ENCODE results near the gene FOXD1.
A peak's percentile ranks its signal among the peaks of the same experiment; 100 is the strongest.

The FOXD1 gene

DNA sequence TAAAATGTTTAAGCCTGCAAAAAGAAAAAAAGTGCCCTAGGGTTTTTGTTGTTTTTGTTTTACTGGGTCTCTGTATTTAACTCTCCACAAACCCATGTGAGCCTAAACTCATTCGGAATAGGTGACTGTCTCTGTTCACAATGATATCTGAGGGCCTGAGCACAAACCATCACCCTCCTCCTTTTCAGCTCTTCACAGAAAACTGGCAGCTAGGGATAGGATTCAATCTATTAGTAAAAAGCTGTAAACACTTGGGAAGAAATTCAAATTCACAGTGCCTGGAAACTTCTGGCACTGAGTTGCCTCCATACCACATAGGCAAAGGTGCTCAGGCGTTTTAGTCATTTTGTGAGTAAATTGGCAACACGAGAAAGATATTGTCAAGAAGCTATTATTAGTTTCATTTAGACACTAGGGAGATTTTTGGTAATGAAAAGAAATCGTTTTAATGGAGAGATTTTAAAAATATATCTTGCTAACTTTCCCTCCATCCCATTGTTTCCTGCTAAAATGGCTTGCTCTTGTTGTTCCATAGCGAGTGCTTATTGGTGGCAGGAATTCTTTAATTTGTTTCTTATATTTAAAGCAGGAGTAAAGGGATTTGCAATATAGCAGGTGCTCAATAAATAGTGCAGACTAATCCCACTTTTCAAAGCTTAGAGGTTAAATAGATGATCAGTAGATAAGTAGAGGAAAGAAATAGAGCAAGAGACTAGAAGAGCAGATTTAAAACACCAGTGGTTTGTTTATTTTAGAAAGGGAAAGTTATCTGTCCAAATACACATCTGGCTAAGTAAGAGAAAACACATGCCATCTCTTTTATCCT lies 9.7 kb downstream of the FOXD1 start:
- no peak for DNase-seq

DNA sequence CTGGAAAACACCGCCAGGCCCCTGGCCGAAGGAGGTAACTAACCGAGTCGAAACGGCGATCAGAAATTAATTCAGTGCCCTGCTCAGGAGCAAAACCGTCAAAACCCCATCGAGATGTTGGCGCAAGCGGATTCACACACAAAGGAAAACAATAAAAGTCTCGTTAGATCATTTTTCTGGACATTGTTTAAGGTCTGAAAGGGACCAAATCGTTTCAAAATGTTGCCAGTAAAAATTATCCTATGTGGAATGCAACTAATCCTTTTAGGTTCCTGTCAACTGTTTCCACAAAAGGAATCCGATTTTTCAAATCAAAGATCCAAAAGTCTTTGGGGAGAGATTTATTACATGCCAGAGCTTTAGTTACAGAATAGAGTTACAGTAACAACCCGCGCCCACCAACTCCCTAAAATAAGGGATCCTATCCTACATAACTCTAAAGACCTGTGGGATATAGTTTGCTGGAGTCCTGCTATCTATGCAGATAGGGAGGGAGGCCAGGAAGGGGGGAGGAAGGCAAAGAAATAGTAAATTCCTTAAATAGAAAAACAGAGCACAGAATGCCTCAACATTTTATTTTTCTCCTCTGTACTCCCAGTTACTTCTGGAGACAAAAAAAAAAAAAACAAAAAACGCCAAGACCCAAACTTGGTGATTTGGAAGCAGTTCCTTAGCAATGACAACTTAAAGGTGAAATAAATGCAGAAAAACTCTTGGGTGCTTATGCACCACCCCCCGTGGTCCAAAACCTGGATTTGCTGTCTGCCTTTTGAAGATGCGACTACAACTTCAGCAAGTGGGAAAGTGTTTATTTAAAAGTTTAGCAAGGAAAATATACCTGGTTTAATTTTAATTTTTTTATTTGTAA lies 10.6 kb downstream of the FOXD1 start:
- no peak for DNase-seq

DNA sequence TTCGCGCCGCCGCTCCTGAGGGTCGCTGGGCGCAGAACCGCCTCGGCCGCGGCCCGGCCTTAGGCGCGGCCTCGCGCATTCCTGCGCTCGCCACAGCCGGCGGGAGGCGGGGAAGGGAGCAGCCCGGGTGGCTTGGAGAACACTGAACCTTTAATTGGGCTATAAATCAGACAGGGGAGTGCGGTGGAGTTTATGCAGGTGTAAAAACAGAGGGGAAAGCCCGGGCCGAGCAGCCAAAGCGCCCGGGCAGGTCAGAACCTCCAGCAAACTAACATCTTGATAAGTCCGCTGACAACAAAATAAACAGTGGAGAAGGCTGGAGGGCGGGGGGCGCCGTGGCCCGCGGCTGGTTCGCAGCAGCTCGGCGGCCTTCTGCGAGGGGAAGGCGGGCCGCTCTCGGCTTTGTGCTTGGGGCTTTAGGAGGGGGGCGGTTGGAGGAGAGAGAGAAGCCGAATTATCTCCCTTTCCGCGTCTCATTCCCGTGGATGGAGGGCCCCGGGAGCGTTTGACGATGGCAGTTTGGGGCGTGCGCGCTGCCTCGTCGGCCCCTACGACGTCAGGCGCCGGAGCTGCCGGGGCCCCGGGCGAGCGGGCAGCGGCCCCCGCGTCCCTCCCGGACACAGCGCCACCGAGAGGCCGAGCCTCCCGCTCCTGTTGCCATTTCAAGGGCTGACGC lies 11.3 kb downstream of the FOXD1 start:
- DNase-seq = no peak

DNA sequence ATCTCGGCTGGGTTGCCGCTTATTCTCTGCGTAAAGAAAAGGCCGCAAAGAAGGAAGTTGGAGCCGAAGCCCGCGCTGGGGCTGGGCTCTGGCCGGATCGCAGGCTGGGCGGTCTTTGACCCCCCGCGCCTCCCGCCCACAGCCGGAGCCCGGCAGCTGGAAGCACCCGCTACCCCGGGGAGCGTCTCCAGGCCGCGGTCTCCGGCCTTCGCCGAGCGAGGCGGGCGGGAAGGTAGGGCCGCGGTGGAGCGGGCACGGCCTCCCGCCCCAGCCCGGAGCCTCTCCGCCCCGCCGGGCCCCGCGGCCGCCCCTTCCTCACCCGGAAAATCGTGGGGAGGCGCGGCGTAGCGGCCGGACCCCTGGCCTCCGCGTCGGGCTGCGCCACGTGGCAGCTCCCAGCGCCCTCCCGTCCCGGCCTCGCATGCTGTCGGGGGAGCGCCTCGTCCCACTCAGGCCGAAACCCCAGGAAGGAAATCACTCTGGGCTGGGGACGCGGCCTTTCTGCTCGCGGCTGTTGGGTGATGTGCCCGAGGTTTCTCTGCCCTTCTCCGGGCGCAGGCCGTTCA lies 12.0 kb downstream of the FOXD1 start:
- no peak for DNase-seq

DNA sequence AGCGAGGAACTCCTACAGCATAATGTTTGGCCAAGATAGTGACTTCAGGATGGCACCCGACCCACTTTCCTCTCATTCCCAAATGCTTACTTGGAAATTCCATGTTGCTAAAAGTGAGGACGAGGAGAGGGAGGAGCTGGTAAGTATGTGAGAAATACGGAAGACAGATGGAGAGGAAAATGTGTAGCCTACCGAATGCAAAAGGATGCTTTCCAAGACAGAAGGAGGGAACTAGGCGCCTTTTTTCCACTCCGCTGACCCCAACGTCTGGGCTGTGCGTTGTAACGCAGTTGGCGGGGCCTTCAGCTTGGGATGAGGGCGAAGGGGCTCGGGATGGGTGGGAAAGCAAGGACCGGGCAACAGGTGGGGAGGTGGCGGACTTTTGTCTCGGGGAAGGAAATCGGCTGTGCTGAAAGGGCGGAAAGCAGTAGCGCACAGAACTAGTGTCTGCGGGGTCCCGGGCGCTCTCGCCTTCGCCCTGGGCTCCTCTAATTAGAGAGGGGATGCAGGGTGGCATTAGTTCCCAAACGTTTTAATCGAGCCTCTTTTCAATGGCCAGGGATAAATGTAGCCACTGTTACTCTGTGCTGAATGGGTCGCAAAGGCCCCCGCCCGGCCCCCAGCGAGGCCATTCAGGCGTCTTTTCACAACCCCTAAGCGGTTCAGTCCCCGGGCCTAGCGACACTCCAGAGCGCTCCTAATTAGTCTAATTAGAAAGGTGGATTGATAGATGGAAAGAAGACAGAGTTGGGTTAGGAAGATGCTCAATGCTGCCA lies 12.6 kb downstream of the FOXD1 start:
- DNase-seq = no peak

DNA sequence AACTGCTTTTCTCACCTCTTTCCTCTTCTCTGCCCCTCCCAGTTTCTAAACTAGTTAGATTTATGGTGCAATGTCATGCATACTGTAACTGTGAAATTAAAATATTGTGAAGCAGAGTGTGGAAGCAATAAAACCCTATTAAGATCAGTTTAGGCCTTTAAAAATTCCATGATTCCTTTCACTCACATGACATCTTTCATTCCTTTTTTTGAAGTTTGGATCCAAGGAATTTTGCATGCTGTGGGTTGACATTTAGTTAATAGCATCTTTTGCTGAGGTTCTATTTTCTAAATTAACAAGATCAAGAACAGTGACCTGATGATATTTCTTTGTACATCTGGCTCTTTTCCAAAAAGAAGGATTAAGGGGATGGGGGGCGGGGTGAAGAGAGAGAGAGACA lies 13.7 kb downstream of the FOXD1 start:
- DNase-seq = no peak

DNA sequence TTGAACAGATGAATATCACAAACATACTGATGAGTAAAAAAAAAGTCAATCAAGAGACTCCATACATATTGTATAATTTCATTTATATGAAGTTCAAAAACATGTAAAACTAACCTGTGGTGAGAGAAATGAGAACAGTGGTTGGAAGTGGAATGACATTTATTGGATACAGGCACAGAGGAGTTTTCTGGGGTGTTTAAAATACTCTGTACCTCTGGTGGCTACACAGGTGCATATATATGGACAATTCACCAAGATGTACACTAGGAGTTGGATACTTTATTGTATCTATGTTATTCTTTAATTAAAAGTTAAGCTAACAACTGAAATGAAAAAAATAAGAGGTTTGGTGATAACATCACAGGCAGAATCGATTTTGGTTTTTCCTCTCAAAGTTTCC lies 14.1 kb downstream of the FOXD1 start:
- DNase-seq = no peak

DNA sequence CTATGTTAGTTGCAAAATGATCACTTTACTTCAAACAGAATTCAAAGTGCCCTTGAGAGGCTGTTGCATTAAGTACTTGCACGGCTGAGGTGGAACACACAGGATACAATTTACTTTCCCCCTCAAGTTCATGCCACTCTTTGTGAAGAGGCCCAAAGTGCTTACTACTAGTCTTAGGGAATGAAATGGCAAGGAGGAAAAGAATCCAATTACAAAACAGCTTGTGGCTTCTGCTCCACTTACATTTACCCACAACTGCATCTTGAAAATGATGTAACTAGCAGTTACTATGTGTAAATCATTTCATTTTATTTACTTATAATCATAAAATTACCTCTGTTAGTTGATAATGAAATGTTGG lies 14.6 kb downstream of the FOXD1 start:
- peak; percentile 89 for DNase-seq

DNA sequence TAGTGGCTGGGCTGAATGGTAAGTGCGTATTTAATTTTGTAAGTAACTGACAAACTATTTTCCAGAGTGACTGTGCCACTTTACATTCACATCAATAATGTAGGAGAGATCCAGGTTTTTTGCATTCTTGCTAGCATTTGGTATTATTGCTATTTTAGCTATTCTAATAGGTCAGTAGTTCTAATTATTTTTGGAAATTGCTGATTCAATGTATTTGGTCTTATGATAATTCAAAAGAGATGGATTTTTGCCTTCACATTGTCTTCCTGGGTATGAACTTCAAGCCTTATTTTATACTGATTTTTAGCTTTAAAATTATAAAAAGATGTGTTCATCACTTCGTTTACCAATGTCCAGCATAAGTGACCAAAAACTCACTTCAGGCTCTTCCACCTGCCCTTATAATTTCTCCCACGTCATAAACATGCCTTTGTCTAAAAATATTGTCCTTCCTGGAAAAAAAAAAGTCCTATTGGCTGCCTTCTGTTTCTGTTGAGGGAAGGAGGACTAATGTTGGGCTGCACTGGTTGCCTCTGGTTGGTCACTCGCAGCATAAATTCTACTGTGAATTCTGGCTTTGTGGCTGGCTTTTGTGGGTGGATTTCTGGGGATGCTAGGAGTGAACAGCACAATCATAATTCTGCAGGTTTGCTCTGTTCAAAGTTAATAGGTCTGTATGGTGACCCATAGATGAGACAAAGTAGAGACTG lies 15.2 kb downstream of the FOXD1 start:
- DNase-seq = no peak

DNA sequence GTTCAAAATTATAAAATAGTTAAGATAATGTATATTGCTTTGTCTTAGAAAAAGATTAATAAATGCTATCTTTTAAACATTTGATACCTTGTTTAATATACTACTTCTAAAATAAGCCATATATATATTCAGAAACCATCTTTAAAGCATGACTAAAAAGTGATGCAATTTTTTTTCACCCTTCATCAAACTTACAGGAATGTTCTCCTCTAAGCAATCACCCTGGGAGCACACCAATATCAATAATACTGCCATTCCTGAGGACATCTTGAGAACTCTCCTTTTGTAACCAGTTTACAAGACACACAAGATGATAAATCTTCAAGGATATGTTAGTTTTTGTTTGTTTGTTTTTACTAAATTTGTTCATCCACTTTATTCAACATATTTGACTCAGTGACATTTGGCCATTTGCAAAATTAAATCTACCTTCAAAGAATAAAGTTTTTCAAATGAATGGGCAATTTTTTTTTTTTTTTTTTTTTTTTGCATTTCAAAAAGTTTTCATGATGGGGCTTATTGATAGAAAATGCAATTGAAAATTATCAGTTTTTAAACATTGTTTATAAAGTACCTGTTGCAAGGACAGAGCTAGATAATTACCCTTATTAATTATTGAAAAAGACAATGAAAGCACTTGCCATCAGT lies 17.2 kb downstream of the FOXD1 start:
- no peak for DNase-seq

DNA sequence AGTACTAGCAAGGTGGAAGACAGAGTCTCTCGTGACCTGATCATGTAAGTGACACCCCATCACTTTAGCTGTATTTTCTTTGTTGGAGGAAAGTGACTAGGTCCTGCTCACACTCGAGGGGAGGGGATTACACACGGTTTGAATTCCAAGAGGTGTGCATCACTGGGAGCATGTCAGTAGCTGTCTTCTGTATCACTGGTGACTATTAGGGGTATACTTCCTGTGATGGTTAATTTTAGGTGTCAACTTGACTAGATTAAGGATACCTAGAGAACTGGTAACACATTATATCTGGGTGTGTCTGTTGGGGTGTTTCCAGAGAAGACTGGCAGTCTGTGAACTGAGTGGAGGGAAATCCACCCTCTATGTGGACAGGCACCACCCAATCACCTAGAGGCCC lies 22.5 kb downstream of the FOXD1 start:
- no peak for DNase-seq

DNA sequence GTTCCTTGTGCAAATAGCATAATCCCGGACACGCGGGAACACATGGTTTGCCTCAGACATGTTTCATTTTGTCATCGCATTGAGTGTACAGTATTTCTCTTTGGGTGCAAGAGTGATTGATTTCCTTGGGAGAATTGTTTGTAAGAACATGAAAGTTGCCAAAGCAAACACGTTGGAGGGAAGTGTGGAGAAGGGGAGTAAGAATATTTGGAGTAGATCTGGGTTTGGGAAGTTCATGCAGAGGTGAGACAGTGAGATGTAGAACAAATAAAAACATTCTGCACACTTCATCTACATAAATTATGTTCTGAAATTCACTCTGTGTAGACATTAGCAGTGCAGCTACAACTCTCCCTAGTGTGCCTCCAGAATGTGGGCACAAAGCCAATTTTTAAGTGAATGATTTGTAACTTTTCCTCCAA lies 24.0 kb downstream of the FOXD1 start:
- DNase-seq = no peak

DNA sequence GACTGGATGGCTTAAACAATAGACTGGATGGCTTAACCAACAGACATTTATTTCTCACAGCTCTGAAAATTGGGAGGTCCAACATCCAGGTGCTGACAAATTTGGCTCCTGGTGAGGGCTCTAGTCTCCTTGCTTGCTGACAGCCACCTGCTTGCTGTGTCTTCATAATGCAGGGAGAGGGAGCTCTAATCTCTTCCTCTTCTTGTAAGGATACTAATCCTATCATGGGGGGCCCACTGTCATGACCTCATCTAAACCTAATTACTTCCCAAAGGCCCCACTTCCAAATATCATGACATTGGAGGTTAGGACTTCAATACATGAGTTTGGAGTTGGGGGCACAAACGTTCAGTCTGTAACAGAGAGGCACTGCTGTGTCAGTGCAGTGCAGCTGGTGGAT lies 26.4 kb downstream of the FOXD1 start:
- no peak for DNase-seq

DNA sequence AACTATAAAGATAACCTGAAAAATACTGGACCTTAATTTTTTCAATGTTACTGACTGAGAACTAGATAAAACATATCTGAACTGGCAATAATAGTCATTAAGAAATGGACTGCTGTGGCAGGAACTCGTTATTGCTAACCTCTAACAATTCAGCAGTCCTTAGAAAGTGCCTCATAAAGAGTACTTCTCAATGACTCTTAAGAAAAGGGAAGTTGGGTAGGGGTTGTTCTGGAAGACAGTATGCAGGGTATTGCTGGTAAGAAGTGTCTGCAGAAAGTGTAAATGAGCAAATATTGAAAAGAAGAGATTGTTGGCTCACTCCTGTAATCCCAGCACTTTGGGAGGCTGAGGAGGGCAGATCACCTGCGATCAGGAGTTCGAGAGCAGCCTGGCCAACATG lies 27.9 kb downstream of the FOXD1 start:
- DNase-seq = no peak

DNA sequence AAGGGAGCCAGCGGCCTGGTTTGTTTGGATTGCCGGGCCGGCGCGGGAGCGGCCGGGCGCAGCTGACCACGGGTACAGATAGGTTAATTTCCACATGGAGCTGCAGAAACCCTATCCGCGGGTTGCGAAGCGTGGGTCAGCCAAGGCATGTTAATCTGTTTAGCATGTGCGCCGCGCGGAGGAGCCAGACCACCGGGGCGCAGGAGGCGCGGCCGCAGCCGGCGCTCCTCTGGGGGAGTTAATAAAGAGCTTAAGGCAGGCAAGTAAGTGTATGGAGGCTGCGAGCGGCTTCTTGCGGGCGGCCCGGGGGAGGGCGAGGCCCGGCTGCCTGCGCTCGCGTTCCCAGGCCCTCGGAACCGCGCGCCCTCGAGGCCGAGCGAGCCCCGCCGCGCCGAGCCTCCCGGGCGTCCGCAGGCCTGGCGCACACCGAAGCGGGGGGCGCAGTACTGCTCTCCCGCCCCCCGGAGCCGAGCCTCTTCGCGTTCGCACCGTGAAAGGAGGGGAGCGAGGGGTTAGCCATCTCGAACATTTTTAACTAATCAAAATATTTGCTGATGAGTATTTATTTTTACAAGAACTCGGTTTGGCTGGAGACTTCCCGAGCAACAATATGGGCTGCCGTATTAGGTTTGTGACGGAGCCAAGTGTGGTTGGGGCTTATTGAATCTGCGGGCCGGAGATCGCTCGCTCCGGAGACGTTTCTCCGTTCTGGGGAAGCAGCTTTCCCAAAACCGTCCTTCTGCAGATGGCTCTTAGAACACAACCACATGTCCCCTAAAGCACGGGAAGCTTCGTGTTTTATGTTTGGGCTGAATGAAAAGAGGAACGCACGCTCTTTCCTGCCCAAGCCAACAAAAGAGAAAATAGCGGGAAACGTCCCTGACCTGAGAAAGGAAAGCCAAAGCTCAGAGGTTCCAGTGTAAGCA lies 28.8 kb downstream of the FOXD1 start:
- no peak for DNase-seq

DNA sequence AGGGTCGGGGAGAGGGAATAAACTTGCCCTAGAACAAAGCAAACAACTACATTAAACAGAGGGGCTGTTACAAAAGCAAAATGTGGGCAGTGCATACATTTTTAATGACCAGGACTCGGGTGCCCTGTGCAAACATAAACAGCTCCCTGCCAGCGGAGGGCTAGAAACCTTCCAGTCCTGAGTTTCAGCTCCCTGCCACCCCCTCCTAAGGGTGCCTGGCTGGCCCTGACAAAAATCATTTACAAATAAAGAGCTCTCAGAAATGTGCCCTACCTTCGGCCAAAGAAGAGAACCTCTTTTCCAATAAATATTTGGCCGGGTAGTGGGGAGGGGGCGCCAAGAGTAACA lies 29.5 kb downstream of the FOXD1 start:
- no peak for DNase-seq

DNA sequence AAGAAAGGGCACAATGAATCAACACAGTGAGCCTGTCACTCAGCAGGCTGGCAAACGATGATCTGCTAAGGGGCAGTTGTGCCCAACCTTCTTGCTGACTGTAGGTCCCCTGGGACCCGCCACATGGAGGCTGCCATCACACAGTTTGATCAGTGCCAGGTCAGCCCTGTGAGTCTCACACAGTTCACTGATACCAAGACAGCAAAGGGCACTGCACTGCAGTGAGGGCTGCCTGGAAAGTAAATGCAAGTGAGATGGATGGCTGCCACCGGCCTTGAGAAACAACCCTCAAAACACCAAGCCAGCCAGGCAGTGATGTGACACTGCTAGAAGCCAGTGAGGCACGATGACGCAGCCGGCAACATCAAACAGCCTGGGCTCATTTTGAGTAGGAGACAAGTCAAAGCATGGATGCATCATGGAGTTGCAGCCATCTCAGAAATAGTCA lies 30.3 kb downstream of the FOXD1 start:
- DNase-seq = no peak

DNA sequence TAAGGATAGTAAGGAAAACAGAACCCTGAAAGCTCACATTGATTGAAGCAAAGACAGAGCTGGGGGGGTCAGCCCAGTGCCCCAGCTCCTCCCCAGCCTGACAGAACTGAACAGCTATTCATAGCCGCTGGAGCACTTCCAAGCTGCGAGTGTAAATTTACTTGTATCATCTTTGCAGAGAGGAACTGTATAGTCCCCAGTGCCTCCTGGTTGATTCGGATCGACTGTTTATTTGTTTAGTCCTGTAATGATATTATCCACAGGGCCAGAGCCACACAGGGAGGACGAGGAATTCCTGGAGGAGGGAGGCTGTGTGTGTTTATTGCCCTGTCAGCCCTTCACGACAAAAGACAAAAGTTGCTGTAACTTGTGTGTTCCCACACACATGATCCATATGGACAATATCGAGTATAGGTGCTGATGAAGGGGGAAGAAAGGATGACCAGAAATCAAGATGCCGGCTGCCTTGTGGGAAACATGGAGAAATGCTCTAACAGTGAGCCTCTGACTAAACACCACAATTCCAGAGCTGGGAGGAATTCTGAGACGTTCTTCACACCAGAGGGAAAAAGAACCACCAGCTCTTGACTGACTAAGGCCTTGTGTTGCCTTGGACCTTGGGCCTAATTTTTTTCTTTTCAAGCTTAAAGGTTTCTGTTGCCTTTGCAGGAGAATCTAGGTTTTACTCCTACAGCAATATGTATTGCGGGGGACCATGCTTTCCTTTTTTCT lies 31.1 kb downstream of the FOXD1 start:
- DNase-seq = no peak

DNA sequence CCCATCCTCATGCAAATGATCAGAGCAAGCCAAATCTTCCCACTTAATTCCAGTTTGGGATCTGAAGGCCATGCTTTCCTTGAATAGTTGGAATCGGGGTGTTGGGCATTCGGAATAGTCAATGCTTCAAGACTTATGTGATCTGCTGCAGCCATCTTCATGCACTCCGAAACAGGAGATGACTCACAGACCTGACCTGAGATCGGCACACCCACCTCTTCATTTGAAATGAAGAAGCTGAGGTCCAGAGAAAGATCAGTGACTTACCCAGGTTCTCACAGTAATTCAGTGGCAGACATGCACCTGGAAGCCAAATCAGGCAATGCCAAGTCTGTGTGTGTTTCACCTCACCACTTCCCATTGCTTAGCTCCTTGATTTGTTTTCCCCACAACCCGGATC lies 33.0 kb downstream of the FOXD1 start:
- no peak for DNase-seq

DNA sequence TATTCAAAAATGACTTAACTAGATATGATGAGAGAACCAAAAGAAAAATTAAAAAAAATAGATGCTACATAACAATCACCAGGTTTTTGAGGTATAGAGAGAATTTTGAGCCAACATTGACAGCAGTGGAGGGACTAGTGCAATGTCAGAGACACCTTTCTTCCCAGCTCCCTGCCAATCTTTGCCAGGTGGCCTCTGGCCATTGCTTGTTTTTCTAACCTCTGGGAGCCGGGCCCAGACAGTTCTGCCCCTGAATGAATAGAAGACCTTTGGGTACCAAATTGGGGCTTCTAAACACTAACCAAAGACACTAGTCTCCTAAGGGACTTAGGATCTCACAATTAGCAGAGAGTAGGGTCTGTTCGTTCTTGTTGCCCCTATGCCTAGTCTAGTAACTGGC lies 33.4 kb downstream of the FOXD1 start:
- no peak for DNase-seq

Data from NCI-H187 treated with DMSO at 0.1 percent for 48 hours (cell line).